Occipital lobe (tissue), 2 donors: ENCODE results near the gene HPX. TPM values are rescaled to one million over a fixed set of nuclear protein-coding genes. Genes with fewer than 3 reads are reported as not detected.

Experiments
- DNase-seq: peaks from one replicate; lab custom pipeline; 2025; lab: John Stamatoyannopoulos, UW
- total RNA-seq: library from RNA; depleted of rRNA; stranded (reverse); fragments of >200 nt; gene quantifications from one replicate; pipeline ENCODE4 v1.2.3, GENCODE V29; 2014

HPX gene
- total RNA-seq, 1 donor from 2014 or later: 2.3 TPM

DNA sequence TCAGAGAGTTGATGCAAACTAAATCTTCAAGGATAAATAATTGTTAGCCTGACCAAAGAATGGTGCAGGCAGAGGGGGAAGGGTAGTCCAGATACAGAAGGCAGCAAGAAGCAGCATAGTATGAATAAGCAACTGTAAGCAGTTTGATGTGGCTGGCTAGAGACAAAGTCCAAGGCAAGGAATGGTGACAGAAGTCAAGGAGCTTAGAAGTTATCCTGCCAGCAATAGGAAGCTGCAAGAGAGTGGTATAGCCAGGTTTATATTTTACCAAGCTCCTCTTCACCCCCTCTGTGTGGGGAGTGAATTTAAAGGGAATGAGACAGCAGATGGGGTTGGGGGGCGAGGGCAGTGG is 18.3 kb upstream of the HPX start:
- DNase-seq: no peak

- DNase-seq: no peak
Observed at GRCh38 chr11:6458352-6459098, 17.7 kb upstream of the HPX start.

GRCh38 chr11:6457581-6458320 is 17.0 kb upstream of the HPX start:
- no peak for DNase-seq

GRCh38 chr11:6456361-6457073 is 15.7 kb upstream of the HPX start:
- no peak for DNase-seq

GRCh38 chr11:6455070-6455469 is 14.3 kb upstream of the HPX start:
- no peak for DNase-seq

DNA sequence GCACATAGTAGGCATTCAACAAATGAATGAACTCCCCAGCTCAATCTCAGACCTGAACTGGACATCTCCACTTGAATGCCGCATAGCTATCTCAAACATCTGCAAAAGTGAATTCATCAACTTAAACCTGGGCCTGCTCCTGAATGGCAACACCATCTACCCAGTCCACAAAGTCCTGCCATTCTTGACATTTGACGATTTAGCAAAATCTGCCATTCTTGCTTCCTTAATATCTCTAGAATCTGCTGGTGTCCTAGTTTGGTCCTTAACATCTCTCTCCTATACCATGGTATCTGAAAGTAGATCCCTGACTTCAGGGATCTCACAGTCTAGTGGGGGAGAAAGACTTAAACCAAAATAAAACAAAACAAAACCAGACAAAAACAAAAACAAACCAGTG is 12.4 kb upstream of the HPX start:
- DNase-seq: no peak

DNA sequence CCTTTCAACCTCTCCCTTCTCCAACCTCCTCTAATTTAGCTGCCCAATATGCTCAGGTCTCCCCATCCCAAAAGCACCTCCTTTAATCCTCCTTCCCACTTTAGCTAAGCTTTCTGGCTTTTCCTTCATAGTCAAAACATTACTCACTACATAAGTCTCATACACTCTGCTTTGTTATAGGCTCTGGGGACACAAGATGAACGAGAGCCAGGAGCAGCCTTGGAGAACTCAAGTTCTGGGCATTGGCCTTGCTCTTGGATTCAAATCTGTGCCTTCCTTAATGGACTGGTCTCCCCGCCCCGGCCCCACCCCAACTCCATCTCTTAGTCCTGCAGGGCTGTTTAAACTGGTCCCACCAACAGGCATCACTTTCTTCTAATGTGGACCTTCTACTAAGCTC is 11.4 kb upstream of the HPX start:
- no peak for DNase-seq

DNA sequence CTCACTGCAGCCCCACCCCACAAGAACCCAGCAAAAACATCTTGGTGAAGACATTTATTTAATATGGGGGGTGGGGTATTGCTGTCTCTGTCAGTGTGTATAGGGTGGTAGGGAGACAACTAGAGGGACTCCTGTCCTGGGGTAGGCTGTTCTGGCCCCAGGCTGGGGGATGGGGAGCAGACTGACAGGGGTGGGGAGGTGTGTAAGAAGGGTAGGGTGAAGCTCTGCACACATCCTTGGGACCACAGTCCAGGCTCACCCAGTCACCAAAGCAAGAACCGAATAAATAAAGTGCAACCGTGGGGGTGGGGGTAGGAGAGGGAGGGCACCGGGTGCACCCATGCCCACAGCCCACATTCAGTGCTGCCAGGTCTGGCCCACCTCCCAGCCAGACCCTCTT is 7.8 kb upstream of the HPX start:
- DNase-seq: no peak

DNA sequence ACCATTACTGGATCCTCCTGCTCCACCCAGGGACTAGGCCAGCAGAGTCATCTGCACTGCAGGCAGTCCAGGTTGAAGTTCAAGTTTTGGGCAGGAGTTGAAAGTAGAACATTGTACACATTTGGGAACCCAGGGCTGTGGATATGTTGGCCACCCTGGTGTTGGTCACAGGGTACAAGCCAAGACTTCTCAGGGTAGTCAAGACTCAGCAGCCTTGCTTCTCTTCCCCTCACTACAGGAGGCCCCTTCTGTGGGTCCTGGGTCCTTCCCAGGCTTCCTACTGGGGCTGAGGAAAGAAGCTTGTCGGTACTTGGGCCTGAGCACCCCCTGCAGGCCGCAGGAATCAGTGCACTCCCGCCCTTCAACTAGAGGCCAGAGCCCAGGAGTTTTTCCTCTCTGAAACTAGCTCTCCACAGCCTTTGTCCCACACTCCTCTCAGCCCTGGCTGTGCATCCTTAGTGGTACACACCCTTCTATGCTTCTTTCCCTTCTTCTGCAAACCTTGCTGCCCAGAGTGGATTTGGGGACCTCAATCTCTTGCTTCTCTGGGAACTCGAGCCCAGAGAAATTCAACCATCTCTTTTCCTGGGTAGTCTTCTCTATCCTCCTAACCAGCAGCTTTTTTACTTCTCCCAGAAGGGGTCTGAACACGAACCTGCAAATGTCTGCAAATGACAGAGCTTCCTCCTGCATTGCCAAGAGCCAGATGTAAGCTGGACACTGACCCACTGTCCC is 2.6 kb upstream of the HPX start:
- DNase-seq: peak; percentile 26

DNA sequence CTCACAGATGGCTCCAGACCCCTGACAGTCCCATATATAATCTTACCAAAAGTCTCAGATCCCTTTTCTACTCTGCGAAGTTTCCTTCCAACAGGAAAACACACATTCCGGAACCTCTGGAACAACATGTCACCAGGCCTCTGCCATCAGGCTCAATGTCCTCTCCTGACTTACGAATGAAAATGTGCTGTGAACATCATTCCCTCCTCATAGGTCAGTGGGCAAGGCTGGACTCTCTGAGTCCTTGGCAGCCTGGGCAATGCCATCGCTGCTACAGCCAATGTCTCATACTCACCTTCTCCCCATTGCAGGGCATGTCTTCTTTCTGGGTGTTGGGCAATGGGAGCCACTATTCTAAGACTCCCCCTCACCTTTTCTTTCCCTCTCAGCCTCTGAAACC is 1.7 kb upstream of the HPX start:
- no peak for DNase-seq

DNA sequence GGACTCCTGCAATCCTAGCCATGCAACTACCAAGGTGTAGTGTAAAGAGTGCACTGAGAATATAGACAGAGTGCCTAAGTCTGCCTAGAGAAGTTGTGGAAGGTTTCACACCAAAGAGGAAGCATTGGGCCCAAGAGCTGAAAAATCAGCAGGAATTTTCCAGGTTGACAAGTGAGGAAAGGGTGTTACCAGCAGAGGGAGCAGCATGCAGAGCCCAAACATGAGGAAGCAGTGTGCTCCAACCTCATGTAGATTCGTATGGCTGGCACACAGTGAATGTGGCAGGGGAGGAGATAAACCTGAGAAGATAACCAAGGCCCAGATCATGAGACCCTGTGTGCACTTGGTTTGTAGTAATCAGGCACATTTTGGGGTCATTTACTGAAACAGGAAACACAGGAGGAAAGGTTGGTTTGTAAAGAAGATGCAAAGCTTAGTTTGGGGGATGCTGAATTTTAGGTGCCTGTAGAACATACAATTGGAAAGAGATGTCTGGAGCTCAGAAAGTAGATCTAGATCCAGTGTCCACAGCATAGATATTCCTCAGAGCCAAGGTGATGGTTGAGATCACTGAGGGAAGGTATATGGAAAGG is 1.7 kb downstream of the HPX start:
- DNase-seq: peak; percentile 15

GRCh38 chr11:6437993-6438392 is 2.8 kb downstream of the HPX start:
- DNase-seq: no peak

GRCh38 chr11:6437423-6437822 is 3.4 kb downstream of the HPX start:
- no peak for DNase-seq

GRCh38 chr11:6433998-6434660 is 6.7 kb downstream of the HPX start:
- DNase-seq: no peak

DNA sequence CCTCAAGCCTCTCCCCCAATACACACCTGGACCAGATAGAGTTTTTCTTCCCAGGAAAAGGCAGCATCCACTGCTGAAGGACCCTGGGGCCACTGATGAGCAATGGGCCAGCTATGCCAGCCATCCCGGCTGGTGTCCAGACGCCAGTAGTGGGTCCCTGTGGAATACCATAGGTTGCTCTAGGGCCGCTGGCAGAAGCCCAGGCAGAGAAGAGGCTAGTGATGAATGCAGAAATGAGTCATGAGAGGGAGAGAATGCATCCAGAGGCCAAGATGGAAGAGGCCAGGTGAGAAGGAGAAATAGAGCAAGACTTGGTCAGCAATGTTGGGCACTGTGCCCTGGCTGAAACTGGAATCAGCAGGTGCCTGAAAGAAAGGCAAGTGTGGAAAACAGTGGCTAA is 8.9 kb downstream of the HPX start:
- DNase-seq: no peak

GRCh38 chr11:6427516-6427915 is 13.3 kb downstream of the HPX start:
- DNase-seq: no peak

- DNase-seq: no peak
Observed at GRCh38 chr11:6420677-6421076, 20.1 kb downstream of the HPX start.

DNA sequence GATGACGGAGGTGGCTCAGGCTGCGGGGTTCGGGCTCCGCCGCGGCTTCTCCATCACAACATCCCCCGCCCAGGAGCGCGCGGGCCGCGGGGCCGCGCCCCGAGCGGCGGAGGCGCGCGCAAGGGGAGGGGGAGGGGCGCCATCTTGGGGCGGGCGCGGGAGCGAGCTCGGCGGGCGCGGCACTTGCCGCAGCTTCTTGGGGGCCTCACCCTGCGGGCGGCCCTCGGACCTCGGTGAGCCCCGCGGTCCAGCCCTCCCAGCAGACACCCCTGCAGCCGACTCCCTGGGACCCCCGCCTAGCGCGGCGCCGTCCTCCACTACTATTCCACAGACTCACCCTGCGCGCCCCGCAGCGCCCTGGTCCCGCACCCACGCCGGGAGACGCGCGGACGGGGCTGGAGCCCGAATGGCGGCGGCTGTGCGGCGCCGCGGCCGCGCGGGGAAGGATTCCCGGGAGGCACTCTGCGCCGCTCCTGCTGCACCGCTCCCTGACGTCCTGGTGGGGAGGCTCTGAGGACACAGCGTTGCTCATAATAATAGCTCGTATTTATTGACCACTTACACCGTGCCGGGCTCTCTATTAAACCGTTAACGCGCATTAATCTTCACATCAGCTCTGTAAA is 21.7 kb downstream of the HPX start, which contains the start of gene APBB1:
Gene APBB1 (minus strand): TSS at position 86 of the 623 bp plus-strand sequence. CDS start 7,747 bp downstream, outside the sequence.
- DNase-seq: peak; percentile 77

- DNase-seq: no peak
Observed at GRCh38 chr11:6418557-6419008, 22.2 kb downstream of the HPX start.

DNA sequence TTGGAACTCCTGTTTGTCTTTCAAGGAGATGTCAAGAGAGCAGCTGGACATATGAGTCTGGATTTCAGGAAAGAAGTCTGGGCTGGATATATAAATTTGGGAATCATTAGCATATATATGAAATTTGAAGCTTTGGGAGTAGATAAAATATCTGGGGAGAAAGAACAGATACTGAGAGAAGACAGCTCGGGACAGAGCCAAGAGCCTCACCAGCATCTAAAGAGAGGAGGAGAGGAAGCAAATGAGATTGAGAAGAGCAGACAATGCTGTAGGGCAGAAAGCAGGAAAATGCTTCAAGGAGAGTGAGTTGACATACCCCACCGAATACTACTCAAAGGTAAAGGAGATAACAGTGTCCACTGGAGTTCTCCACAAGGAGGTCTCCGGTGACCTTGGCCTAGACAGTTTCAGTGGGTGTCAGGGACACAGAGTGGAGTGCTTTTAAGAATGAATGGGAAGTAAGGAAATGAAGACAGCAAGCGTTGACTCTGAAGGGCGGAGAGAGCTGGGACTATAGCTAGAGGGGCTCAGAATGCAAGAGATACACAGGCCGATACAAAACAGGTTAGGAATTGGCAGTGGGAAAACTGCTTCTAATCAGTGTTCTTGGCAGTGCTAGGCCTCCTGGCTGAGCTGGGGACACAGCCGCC is 22.8 kb downstream of the HPX start:
- no peak for DNase-seq
